ENCODE data around the gene ZBTB5. TPM values are rescaled to one million over a fixed set of nuclear protein-coding genes. Genes with fewer than 3 reads are reported as not detected.

Gene ZBTB5
- total and polyA plus RNA-seq, 2 experiments from 2014 or later: 1.8 to 8.3 TPM

- no peaks in the 10 kb centered on the region for H4K20me1 ChIP-seq (ENCODE audit: insufficient read depth)
- in situ Hi-C loops (cut with MboI): no loop called here
- no peaks in the 10 kb centered on the region for H3K4me1 ChIP-seq (ENCODE audit: insufficient read depth)
- no peak overlapping the region for H3K4me2 ChIP-seq (ENCODE audit: unreplicated experiment)
- no peak overlapping the region for H3K4me3 ChIP-seq
- no peak for DNase-seq
- WGBS, 2 experiments (ENCODE audit: low coverage in 1 of 2, low lambda C conversion rate in 2 of 2, missing lambda C conversion rate in 2 of 2): 66 to 76% methylated on average over 16 to 22 of the region's 22 CpGs
- TF ChIP-seq EZH2phosphoT487 (IDR thresholded peaks at IDR 0.05; ENCODE audit: insufficient read depth, low read depth) (no peak), EZH2 (IDR thresholded peaks at IDR 0.05; ENCODE audit: insufficient read depth, poor library complexity, severe bottlenecking) (no peak)
- no peak overlapping the region for H3K27ac ChIP-seq
- no peak overlapping the region for H3K9ac ChIP-seq
- H3F3A ChIP-seq (ENCODE audit: insufficient read depth): no peaks in the 10 kb centered on the region
- H2AFZ ChIP-seq: no peak overlapping the region
- no peaks in the 10 kb centered on the region for H3K36me3 ChIP-seq (ENCODE audit: low read depth)
- H3K9me2 ChIP-seq (ENCODE audit: insufficient read depth): no peaks in the 10 kb centered on the region
- H3K79me2 ChIP-seq (ENCODE audit: insufficient read depth): no peaks in the 10 kb centered on the region
- no peaks in the 10 kb centered on the region; the same call in 1 of the 2 replicates for H3K27me3 ChIP-seq (replicated peaks; ENCODE audit: insufficient read depth)
- H3K9me3 ChIP-seq (ENCODE audit: low read depth): no peaks in the 10 kb centered on the region
Measured at GRCh38 chr9:37408933-37409710, 56.1 kb downstream of the ZBTB5 start.

- Histone ChIP-seq H3K9me3 (ENCODE audit: low read depth) (no peaks in the 10 kb centered on the region), H3K36me3 (ENCODE audit: low read depth) (no peaks in the 10 kb centered on the region), H3F3A (ENCODE audit: insufficient read depth) (no peaks in the 10 kb centered on the region), H3K4me2 (ENCODE audit: unreplicated experiment) (no peak overlapping the region), H2AFZ (no peak overlapping the region), H3K79me2 (ENCODE audit: insufficient read depth) (no peaks in the 10 kb centered on the region), H4K20me1 (ENCODE audit: insufficient read depth) (no peaks in the 10 kb centered on the region), H3K4me1 (ENCODE audit: insufficient read depth) (no peaks in the 10 kb centered on the region), H3K27ac (no peak overlapping the region), H3K9me2 (ENCODE audit: insufficient read depth) (no peaks in the 10 kb centered on the region), H3K9ac (no peak overlapping the region), H3K27me3 (replicated peaks; ENCODE audit: insufficient read depth) (no peaks in the 10 kb centered on the region; the same call in 1 of the 2 replicates), H3K4me3 (no peak overlapping the region)
- 41 to 49% methylated on average over 2 of the region's 2 CpGs for WGBS, 2 experiments (ENCODE audit: low coverage in 1 of 2, low lambda C conversion rate in 2 of 2, missing lambda C conversion rate in 2 of 2)
- peak; percentile 24 for DNase-seq
- no peak for TF ChIP-seq EZH2 (IDR thresholded peaks at IDR 0.05; ENCODE audit: insufficient read depth, poor library complexity, severe bottlenecking)
- TF ChIP-seq EZH2phosphoT487 (IDR thresholded peaks at IDR 0.05; ENCODE audit: insufficient read depth, low read depth): no peak
- in situ Hi-C loops (cut with MboI): no loop called here
Measured at GRCh38 chr9:37407468-37407867, 57.8 kb downstream of the ZBTB5 start.

DNA sequence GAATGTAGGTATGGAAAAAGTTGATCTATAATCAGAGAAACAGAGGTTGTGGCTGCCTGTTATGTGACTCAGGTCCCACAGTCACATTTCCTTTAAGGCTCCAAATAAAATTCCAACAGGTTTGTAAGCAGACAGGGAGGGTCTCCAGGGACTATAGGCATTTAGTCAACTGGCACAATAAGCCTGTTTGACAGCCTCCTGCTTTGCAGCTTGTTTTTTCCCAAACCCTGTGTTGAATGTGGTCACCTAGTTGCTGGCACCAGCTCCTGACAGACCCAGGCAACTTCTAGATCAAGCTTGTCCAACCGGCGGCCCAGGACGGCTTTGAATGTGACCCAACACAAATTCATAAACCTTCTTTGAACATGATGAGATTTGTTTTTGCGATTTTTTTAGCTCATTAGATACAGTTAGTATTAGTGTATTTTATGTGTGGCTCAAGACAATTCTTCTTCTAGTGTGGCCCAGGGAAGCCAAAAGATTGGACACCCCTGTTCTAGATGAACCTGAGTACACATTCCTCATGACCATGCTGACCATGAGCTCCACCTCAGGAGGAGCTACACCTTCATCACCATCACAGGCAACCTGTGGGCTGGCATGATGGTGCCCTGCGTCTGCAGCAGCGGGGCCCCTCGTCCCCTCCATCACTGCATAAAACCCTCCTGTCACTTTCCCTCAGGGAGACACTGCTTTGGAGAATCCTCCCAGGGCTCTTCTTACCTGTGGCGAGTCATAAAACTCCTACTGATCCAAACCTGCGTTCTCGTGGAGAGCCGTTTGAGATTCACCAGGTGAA is 58.4 kb downstream of the ZBTB5 start:
- no peaks in the 10 kb centered on the region for H4K20me1 ChIP-seq (ENCODE audit: insufficient read depth)
- 72 to 73% methylated on average over 11 of the region's 11 CpGs for WGBS, 2 experiments (ENCODE audit: low coverage in 1 of 2, low lambda C conversion rate in 2 of 2, missing lambda C conversion rate in 2 of 2)
- no peak overlapping the region for H3K9ac ChIP-seq
- no peaks in the 10 kb centered on the region for H3K36me3 ChIP-seq (ENCODE audit: low read depth)
- in situ Hi-C loops (cut with MboI): no loop called here
- no peaks in the 10 kb centered on the region for H3K9me2 ChIP-seq (ENCODE audit: insufficient read depth)
- no peaks in the 10 kb centered on the region for H3F3A ChIP-seq (ENCODE audit: insufficient read depth)
- no peak overlapping the region for H2AFZ ChIP-seq
- no peaks in the 10 kb centered on the region; the same call in 1 of the 2 replicates for H3K27me3 ChIP-seq (replicated peaks; ENCODE audit: insufficient read depth)
- H3K27ac ChIP-seq: no peak overlapping the region
- no peak for DNase-seq
- no peaks in the 10 kb centered on the region for H3K4me1 ChIP-seq (ENCODE audit: insufficient read depth)
- no peak overlapping the region for H3K4me3 ChIP-seq
- H3K9me3 ChIP-seq (ENCODE audit: low read depth): no peaks in the 10 kb centered on the region
- H3K79me2 ChIP-seq (ENCODE audit: insufficient read depth): no peaks in the 10 kb centered on the region
- no peak for TF ChIP-seq EZH2 (IDR thresholded peaks at IDR 0.05; ENCODE audit: insufficient read depth, poor library complexity, severe bottlenecking)
- no peak for TF ChIP-seq EZH2phosphoT487 (IDR thresholded peaks at IDR 0.05; ENCODE audit: insufficient read depth, low read depth)
- no peak overlapping the region for H3K4me2 ChIP-seq (ENCODE audit: unreplicated experiment)

GRCh38 chr9:37405764-37406380 is 59.4 kb downstream of the ZBTB5 start:
- H3K4me1 ChIP-seq (ENCODE audit: insufficient read depth): no peaks in the 10 kb centered on the region
- H3K4me3 ChIP-seq: no peak overlapping the region
- H3K36me3 ChIP-seq (ENCODE audit: low read depth): no peaks in the 10 kb centered on the region
- no peaks in the 10 kb centered on the region for H3F3A ChIP-seq (ENCODE audit: insufficient read depth)
- TF ChIP-seq EZH2phosphoT487 (IDR thresholded peaks at IDR 0.05; ENCODE audit: insufficient read depth, low read depth): no peak
- no peak for TF ChIP-seq EZH2 (IDR thresholded peaks at IDR 0.05; ENCODE audit: insufficient read depth, poor library complexity, severe bottlenecking)
- no peak overlapping the region for H2AFZ ChIP-seq
- H3K4me2 ChIP-seq (ENCODE audit: unreplicated experiment): no peak overlapping the region
- no peaks in the 10 kb centered on the region for H3K9me3 ChIP-seq (ENCODE audit: low read depth)
- H3K9ac ChIP-seq: no peak overlapping the region
- no peak overlapping the region for H3K27ac ChIP-seq
- 78 to 80% methylated on average over 10 of the region's 10 CpGs for WGBS, 2 experiments (ENCODE audit: low coverage in 1 of 2, low lambda C conversion rate in 2 of 2, missing lambda C conversion rate in 2 of 2)
- in situ Hi-C loops (cut with MboI): no loop called here
- no peak for DNase-seq
- H3K9me2 ChIP-seq (ENCODE audit: insufficient read depth): no peaks in the 10 kb centered on the region
- no peaks in the 10 kb centered on the region; the same call in 1 of the 2 replicates for H3K27me3 ChIP-seq (replicated peaks; ENCODE audit: insufficient read depth)
- H3K79me2 ChIP-seq (ENCODE audit: insufficient read depth): no peaks in the 10 kb centered on the region
- no peaks in the 10 kb centered on the region for H4K20me1 ChIP-seq (ENCODE audit: insufficient read depth)

All from GM23248 (cell line).